G401.6 (cell line): Measurements from ENCODE around the gene LTB4R2.

Experiments
- FAIRE-seq: peaks from 2 replicates; lab custom pipeline; 2012; peaks lifted over from hg19 to GRCh38; lab: Jason Lieb, UNC

Gene LTB4R2

GRCh38 chr14:24277606-24278321 is 32.2 kb upstream of the LTB4R2 start:
- FAIRE-seq = no peak

DNA sequence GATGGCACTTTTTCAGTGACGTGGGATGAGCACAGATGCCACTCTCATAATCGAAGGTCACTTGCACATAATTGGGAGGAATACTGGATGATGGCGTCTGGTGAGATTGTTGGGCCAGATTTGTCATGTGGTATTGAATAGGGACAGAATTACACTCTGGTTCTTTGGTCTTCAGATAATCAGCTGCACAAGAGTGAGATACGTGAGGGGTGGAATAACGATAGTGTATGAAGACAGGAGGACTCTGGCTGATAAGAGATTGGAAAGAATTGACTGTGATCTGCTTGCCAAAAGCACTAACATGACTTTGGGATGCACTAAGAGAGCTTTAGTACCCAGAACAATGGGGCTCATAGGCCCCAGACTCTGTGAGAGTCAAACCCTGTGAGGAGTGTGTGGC is 31.5 kb upstream of the LTB4R2 start:
- FAIRE-seq = no peak

- no peak for FAIRE-seq
Measured at GRCh38 chr14:24279301-24280186, 30.4 kb upstream of the LTB4R2 start.

- no peak for FAIRE-seq
Measured at GRCh38 chr14:24280797-24281460, 29.0 kb upstream of the LTB4R2 start.

DNA sequence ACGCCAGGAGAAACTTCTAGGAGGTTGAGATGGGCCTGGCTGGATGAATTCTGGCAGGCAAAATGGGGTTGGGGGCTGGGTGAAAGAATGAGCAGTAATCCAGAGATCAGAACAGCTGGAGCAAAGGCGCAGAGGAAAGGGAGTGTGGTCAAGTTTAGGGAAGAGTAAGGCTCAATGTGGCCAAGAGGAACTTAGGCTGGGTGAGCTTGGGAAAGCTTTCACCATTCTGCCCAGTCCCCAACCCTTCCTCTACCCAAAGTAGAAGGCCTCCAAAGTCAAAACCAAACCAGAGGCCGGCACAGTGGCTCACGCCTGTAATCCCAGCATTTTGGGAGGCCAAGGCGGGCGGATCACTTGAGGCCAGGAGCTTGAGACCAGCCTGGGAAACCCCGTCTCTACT is 28.3 kb upstream of the LTB4R2 start:
- FAIRE-seq = no peak

DNA sequence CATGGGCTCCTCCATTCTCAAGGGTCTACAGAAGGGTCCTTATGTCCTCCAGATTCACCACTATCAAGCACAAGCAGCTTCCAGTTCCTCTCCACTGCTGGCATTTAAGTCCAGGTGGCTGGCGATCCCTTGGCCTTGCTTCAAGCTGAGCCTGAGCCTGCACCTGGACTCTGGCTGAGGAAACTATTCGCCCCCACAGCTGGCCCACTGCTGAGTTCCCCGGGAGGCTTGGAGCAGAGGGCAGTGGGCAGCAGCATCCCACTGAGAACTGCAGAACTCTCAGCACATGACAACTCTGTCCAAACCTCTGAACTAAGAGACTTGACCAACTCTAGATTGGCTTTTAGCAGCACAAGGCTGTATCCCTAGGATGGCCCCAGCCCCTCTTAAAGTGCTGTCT is 27.2 kb upstream of the LTB4R2 start:
- FAIRE-seq = no peak

DNA sequence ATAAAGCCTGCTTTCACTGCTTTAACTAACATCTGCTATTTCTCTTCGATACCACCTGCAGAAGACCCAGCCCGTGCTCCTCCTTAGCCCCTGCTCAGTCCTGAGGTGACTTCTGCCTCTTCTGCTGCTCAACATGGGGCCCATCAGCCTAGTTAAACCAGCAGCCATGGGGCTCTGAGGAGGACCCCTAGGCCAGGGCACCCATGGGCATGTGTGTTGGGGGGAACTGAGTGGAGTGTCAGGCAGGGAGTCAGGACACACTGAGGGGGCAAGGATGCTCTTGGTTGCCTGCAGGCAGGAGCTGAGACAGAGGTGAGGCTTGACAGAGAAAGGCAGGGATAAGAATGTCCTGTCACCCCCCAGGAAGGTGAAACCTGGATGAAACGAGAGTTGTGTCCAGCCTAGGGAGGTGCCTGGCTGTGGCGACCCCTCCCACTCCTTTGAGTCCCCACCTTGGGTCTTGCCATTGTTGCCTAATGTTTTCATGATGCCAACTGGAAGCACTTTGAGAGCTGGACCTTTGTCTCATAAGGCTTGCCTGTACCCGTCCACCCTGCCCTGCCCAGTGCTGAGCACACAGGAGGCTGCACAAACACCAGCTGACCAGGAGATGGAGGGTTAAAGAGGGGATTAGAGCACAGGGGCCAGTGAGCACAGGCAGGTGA is 26.0 kb upstream of the LTB4R2 start:
- FAIRE-seq = no peak

DNA sequence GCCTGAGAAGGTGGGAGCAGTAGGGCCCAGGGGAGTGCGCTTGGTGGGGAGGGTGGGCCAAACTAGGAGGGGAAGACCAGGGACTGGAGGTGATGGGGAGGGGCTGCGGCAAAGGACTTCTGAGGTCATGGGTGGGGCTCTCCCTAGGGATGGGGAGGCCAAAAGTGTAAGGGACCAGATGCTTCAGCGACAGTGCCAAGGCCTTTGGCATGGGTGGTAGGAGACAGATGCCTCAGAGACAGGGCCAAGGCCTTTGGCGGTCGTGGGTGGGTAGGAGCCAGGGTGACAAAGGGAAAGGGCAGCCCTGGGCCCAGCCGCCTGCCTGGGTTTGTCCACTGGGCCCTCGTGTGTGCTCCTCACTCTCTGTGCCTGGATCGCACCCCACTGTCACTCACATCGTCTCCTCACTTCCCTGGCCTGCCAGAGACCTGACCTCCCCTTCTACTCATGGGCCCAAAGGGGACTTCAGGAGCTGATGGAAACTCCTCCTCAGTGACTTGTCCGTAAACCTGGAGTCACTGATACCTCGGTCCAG is 25.4 kb upstream of the LTB4R2 start:
- no peak for FAIRE-seq

GRCh38 chr14:24285351-24285750 is 24.6 kb upstream of the LTB4R2 start:
- no peak for FAIRE-seq

GRCh38 chr14:24286996-24287395 is 22.9 kb upstream of the LTB4R2 start:
- FAIRE-seq = no peak

DNA sequence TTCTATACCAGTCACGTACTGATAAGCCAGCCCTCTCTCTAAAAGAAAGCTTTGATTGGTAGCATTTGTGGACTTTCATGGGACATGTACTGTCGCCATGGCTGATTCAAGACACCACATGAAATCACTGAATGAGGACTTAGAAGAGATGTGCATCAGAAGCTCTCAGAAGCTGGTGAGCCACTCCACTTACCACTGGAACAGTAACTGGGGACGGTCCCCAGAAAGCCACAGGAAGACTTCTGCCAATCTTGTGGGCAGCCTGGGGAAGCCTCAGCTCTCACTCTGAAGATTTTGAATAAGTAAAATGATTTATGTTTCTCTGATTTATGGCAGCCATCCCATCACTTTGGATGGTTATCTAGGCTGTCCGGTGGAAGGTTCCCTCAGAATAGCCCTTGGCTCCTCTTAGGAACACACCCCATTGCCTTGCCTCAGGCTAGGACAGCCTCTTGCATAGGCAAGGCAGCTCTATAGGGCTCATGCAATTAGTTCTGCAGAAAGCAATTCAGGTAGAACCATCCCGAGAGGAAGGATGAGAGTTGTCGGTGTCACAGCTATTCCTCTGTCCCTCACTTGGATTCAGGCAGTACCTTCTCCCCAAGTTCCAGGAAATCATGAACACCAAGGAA is 20.2 kb upstream of the LTB4R2 start:
- FAIRE-seq = no peak

DNA sequence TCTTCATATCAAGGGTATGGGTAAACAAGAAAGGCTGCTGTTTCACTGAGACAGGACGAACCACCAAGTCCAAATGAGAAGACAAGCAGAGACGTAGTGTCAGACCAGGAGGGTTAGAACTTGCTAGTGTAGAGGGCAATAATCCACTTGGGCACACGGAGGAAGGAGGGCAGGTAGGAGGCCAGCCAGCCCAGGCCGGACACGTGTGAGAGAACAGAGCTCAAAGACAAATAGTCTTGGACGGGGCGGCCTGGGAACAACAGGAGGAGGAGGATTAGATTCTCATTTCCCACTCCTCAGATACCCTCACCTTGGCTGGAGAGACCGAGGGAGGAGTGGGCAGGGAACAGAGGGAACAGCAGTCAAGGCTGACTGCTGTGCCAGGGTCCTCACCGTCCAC is 19.2 kb upstream of the LTB4R2 start:
- no peak for FAIRE-seq

GRCh38 chr14:24291446-24292117 is 18.4 kb upstream of the LTB4R2 start:
- FAIRE-seq = no peak

DNA sequence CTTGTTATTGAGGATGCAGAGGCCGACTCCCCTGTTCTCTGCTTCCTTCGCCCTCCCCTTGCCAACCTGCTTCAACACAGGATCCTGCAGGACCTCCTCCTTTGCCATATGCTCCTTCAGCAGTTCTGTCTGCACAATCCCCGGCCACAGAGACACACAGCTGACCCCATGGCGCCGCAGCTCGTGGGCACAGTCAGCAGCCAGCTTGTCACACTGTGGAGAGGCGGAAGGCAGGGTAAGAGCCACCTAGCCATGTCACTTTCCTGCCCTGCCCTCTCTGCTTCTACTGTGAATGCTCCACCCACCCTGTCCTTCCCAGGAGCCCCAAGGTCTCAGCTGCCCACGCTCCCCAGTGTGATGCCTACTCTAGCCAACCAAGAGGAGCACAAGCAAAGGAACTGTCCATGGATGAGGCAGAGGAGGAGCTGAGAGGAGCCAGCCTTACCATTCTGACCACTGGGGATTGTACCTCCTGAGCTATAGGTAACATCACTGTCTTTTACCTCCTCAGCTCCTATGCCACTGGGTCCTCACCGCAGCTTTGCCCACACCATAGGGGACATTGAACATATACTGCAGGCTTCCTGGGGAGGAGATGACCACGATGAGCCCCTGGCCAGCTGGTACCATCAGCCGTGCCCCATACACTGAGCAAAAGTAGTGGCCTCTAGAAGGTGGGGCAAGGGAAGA is 17.7 kb upstream of the LTB4R2 start:
- FAIRE-seq = no peak

- FAIRE-seq = no peak
Measured at GRCh38 chr14:24293525-24293924, 16.4 kb upstream of the LTB4R2 start.

GRCh38 chr14:24296341-24297157 is 13.4 kb upstream of the LTB4R2 start:
- peak; percentile 46 for FAIRE-seq

GRCh38 chr14:24297190-24297964 is 12.6 kb upstream of the LTB4R2 start:
- no peak for FAIRE-seq

GRCh38 chr14:24298892-24299254 is 11.1 kb upstream of the LTB4R2 start:
- no peak for FAIRE-seq
